Loucy (cell line): ENCODE results near the gene CFAP97.

Source experiments
- H2AFZ ChIP-seq: fragments of 200-600 bp; sonication (generic); 2 replicates; pipeline ENCODE4 v1.6.0; 2016; ENCODE audit warnings: antibody characterized with exemption, mild to moderate bottlenecking, low read length, moderate library complexity
- H3F3A ChIP-seq: fragments of 200-600 bp; 2 replicates; pipeline ENCODE4 v1.6.0; 2016; ENCODE audit warnings: antibody characterized with exemption, low read depth, mild to moderate bottlenecking
- H3K27me3 ChIP-seq: fragments of 200-600 bp; sonication (generic); 2 replicates; pipeline ENCODE4 v1.6.1; 2014; ENCODE audit warnings: low read length, mild to moderate bottlenecking; ENCODE audit not compliant: insufficient read depth, poor library complexity, severe bottlenecking
- H3K36me3 ChIP-seq: fragments of 200-600 bp; sonication (generic); 2 replicates; pipeline ENCODE4 v1.6.1; 2016; ENCODE audit warnings: low read length; ENCODE audit not compliant: insufficient read depth
- H3K4me1 ChIP-seq: fragments of 200-600 bp; sonication (generic); 2 replicates; pipeline ENCODE4 v1.5.1; 2014; ENCODE audit warnings: low read length, mild to moderate bottlenecking; ENCODE audit not compliant: insufficient read depth, poor library complexity, severe bottlenecking
- H3K4me2 ChIP-seq: fragments of 200-600 bp; sonication (generic); 2 replicates; pipeline ENCODE4 v1.6.0; 2014; ENCODE audit warnings: antibody characterized with exemption, low read length, low read depth, mild to moderate bottlenecking; ENCODE audit not compliant: poor library complexity, severe bottlenecking
- H3K4me3 ChIP-seq: fragments of 200-600 bp; sonication (generic); 2 replicates; pipeline ENCODE4 v1.5.1; 2014; ENCODE audit warnings: low read length, mild to moderate bottlenecking, mixed read lengths; ENCODE audit not compliant: poor library complexity, severe bottlenecking
- H3K79me2 ChIP-seq: fragments of 200-600 bp; sonication (generic); 2 replicates; pipeline ENCODE4 v1.6.1; 2014; ENCODE audit warnings: low read length; ENCODE audit not compliant: insufficient read depth
- H3K9ac ChIP-seq: fragments of 200-600 bp; sonication (generic); 2 replicates; pipeline ENCODE4 v1.6.0; 2014; ENCODE audit warnings: mild to moderate bottlenecking, low read depth, low read length, moderate library complexity; ENCODE audit not compliant: poor library complexity, severe bottlenecking
- H3K9me2 ChIP-seq: fragments of 200-600 bp; sonication (generic); replicated peaks from 2 replicates; pipeline ENCODE4 v1.6.1; 2016; ENCODE audit warnings: low read depth, low read length, mixed read lengths
- H3K9me3 ChIP-seq: fragments of 200-600 bp; sonication (generic); 2 replicates; pipeline ENCODE4 v1.6.1; 2014; ENCODE audit warnings: mild to moderate bottlenecking, antibody characterized with exemption, low read length, low read depth; ENCODE audit not compliant: insufficient read depth
- H4K20me1 ChIP-seq: fragments of 200-600 bp; sonication (generic); 2 replicates; pipeline ENCODE4 v1.6.0; 2014; ENCODE audit warnings: antibody characterized with exemption, low read length, mild to moderate bottlenecking; ENCODE audit not compliant: insufficient read depth, poor library complexity, severe bottlenecking
- CTCF ChIP-seq: fragments of 200-600 bp; sonication (generic); conservative IDR thresholded peaks from 2 replicates; pipeline ENCODE4 v1.5.1; 2014; ENCODE audit warnings: mild to moderate bottlenecking, antibody characterized with exemption, low read length
- EZH2phosphoT487 ChIP-seq: fragments of 200-600 bp; IDR thresholded peaks from 2 replicates; pipeline ENCODE4 v1.6.1; 2018; ENCODE audit warnings: antibody characterized with exemption, mild to moderate bottlenecking, moderate library complexity, borderline replicate concordance

Gene CFAP97

GRCh38 chr4:185196437-185196836 lies 7.4 kb downstream of the CFAP97 start:
- no peaks in the 10 kb centered on the region for H3F3A ChIP-seq
- no peaks in the 10 kb centered on the region for H3K9me3 ChIP-seq
- no peak overlapping the region for H3K4me2 ChIP-seq
- H3K4me1 ChIP-seq: peaks cover 2% of the 10 kb centered on the region
- no peak overlapping the region for H3K9ac ChIP-seq
- H2AFZ ChIP-seq: no peak overlapping the region
- H3K4me3 ChIP-seq: no peak overlapping the region
- TF ChIP-seq CTCF (no peak), EZH2phosphoT487 (no peak)
- H3K27me3 ChIP-seq: no peaks in the 10 kb centered on the region
- H3K79me2 ChIP-seq: no peaks in the 10 kb centered on the region
- no peaks in the 10 kb centered on the region for H3K36me3 ChIP-seq
- no peaks in the 10 kb centered on the region for H4K20me1 ChIP-seq
- no peaks in the 10 kb centered on the region for H3K9me2 ChIP-seq

- Histone ChIP-seq H3K4me2 (no peak overlapping the region), H3K4me3 (no peak overlapping the region), H4K20me1 (no peaks in the 10 kb centered on the region), H2AFZ (no peak overlapping the region), H3F3A (no peaks in the 10 kb centered on the region), H3K4me1 (no peaks in the 10 kb centered on the region), H3K36me3 (peaks cover 5% of the 10 kb centered on the region; the same call in 1 of the 2 replicates), H3K9me2 (no peaks in the 10 kb centered on the region), H3K79me2 (no peaks in the 10 kb centered on the region), H3K27me3 (no peaks in the 10 kb centered on the region), H3K9me3 (no peaks in the 10 kb centered on the region), H3K9ac (no peak overlapping the region)
- TF ChIP-seq EZH2phosphoT487: no peak
- TF ChIP-seq CTCF: no peak
Measured at GRCh38 chr4:185194924-185195888, 8.6 kb downstream of the CFAP97 start.

- Histone ChIP-seq H3K4me1 (no peaks in the 10 kb centered on the region), H4K20me1 (no peaks in the 10 kb centered on the region), H2AFZ (no peak overlapping the region), H3K9me2 (no peaks in the 10 kb centered on the region), H3K4me2 (no peak overlapping the region), H3K9me3 (no peaks in the 10 kb centered on the region), H3K9ac (no peak overlapping the region), H3K79me2 (no peaks in the 10 kb centered on the region), H3K36me3 (peaks cover 5% of the 10 kb centered on the region; the same call in 1 of the 2 replicates), H3K4me3 (no peak overlapping the region), H3F3A (no peaks in the 10 kb centered on the region), H3K27me3 (no peaks in the 10 kb centered on the region)
- TF ChIP-seq CTCF (no peak), EZH2phosphoT487 (no peak)
Measured at GRCh38 chr4:185192059-185192458, 11.7 kb downstream of the CFAP97 start.
